GM12892 (cell line): ENCODE measurements around the gene PSMG3.

Experiments used
- POLR2A ChIP-seq: IDR thresholded peaks from 2 replicates; pipeline ENCODE4 v1.6.1; 2011; ENCODE audit warnings: low read depth, low read length, control low read depth
- POLR2AphosphoS5 ChIP-seq: IDR thresholded peaks from 2 replicates; pipeline ENCODE4 v1.6.1; 2011; ENCODE audit warnings: low read depth, low read length, control low read depth

GRCh38 chr7:1607001-1607400 lies 37.2 kb upstream of the PSMG3 start:
- TF ChIP-seq POLR2AphosphoS5 = no peak
- no peak for TF ChIP-seq POLR2A
